K562 (cell line): ENCODE data around the gene METTL25B. TPM values are rescaled to one million over a fixed set of nuclear protein-coding genes. Genes with fewer than 3 reads are reported as not detected.
A peak's percentile ranks its signal among the peaks of the same experiment; 100 is the strongest.

ENCODE experiments used
- ATAC-seq: fragments of 200-7000 bp; cut with Tn5 transposase; 3 replicates; pipeline ENCODE4 v1.9.1; 2020; ENCODE audit warnings: moderate library complexity
- BruUV-seq: library from RNA; stranded (reverse); fragments of 400-500 nt; replicated peaks from 2 replicates; lab custom pipeline; 2021; lab: Mats Ljungman, UMichigan
- CTCF ChIA-PET: fragments of 300-600 bp; formaldehyde crosslinking; extraction: SDS; loops from one replicate; lab custom pipeline; 2021; ENCODE audit warnings: low intra/inter-chr PET ratio; lab: Yijun Ruan, JAX
- POLR2A ChIA-PET: fragments of 300-600, 350-650 bp; sonication (Branson Sonifier 250); formaldehyde crosslinking; extraction: SDS; loops from one replicate; lab custom pipeline; 2021; ENCODE audit warnings: antibody characterized with exemption, inconsistent platforms; lab: Yijun Ruan, JAX
- DNase-seq, 4 experiments: peaks; one replicate each; pipeline versions ENCODE4 v3.0.0 to v3.0.0-alpha.2; 2011 to 2018; ENCODE audit warnings: low spot score in 3 of 4, mixed read lengths in 3 of 4; ENCODE audit errors: extremely low read depth in 1 of 4
- FAIRE-seq: peaks from 2 replicates; lab custom pipeline; 2011; peaks lifted over from hg19 to GRCh38; lab: Jason Lieb, UNC
- H2AFZ ChIP-seq: 2 replicates; pipeline ENCODE4 v1.6.0; 2011; ENCODE audit warnings: low read depth, low read length, control low read depth, inconsistent platforms
- H3K27ac ChIP-seq: fragments of 200-600 bp; 3 replicates; pipeline ENCODE4 v1.8.0; 2011; ENCODE audit warnings: low read depth, mild to moderate bottlenecking, control low read depth, inconsistent platforms, low read length, moderate library complexity, mixed read lengths; ENCODE audit errors: extremely low read depth
- H3K27me3 ChIP-seq, 2 experiments: fragments of 300-600 bp in 1 of 2; 2 replicates in 1 of 2; 3 replicates in 1 of 2; pipeline versions ENCODE4 v1.6.0 to v1.8.0; 2011; ENCODE audit warnings: inconsistent platforms in 2 of 2, low read length in 2 of 2, mild to moderate bottlenecking in 1 of 2, mixed read lengths in 1 of 2, moderate library complexity in 1 of 2; ENCODE audit not compliant: control insufficient read depth in 2 of 2, insufficient read depth in 2 of 2
- H3K36me3 ChIP-seq: fragments of 300-600 bp; 3 replicates; pipeline ENCODE4 v1.8.0; 2011; ENCODE audit warnings: mild to moderate bottlenecking, low read length, inconsistent platforms; ENCODE audit not compliant: control insufficient read depth, insufficient read depth
- H3K4me1 ChIP-seq, 2 experiments: fragments of 200-600 bp in 1 of 2; replicated peaks in 1 of 2; 2 replicates in 1 of 2; 3 replicates in 1 of 2; pipeline versions ENCODE4 v1.5.1 to v1.8.0; 2011; ENCODE audit warnings: inconsistent platforms in 2 of 2, low read length in 2 of 2, mild to moderate bottlenecking in 1 of 2, mixed read lengths in 1 of 2, moderate library complexity in 1 of 2; ENCODE audit not compliant: control insufficient read depth in 2 of 2, insufficient read depth in 2 of 2
- H3K4me2 ChIP-seq: 2 replicates; pipeline ENCODE4 v1.6.1; 2011; ENCODE audit warnings: low read length, control low read depth, inconsistent platforms, mixed read lengths; ENCODE audit not compliant: insufficient read depth
- H3K4me3 ChIP-seq: fragments of 200-600 bp; sonication (generic), shearing (Covaris generic); 2 replicates; pipeline ENCODE4 v1.5.1; 2016; ENCODE audit warnings: control low read depth, inconsistent platforms
- H3K79me2 ChIP-seq: fragments of 200-600 bp; 3 replicates; pipeline ENCODE4 v1.8.0; 2011; ENCODE audit warnings: low read length, inconsistent platforms; ENCODE audit not compliant: control insufficient read depth, insufficient read depth
- H3K9ac ChIP-seq, 2 experiments: 2 replicates each; pipeline versions ENCODE4 v1.6.0 to v1.6.1; 2011; ENCODE audit warnings: low read depth in 2 of 2, low read length in 2 of 2, control low read depth in 1 of 2, inconsistent platforms in 1 of 2, mild to moderate bottlenecking in 1 of 2, mixed read lengths in 1 of 2; ENCODE audit not compliant: insufficient read depth in 1 of 2
- H3K9me1 ChIP-seq: one replicate; pipeline ENCODE4 v1.6.0; 2011; ENCODE audit warnings: inconsistent platforms, mild to moderate bottlenecking, low read length, moderate library complexity; ENCODE audit not compliant: control insufficient read depth, insufficient read depth
- H3K9me3 ChIP-seq: replicated peaks from 2 replicates; pipeline ENCODE4 v1.5.1; 2011; ENCODE audit warnings: low read depth, low read length, inconsistent platforms; ENCODE audit not compliant: control insufficient read depth, insufficient read depth
- H4K20me1 ChIP-seq: replicated peaks from 2 replicates; pipeline ENCODE4 v1.6.1; 2011; ENCODE audit warnings: low read length, inconsistent platforms, mixed read lengths; ENCODE audit not compliant: control insufficient read depth, insufficient read depth
- ARNT ChIP-seq, 2 experiments: fragments of 450-650 bp; IDR thresholded peaks; 2 replicates each; pipeline ENCODE4 v1.6.1; 2016; ENCODE audit warnings: mild to moderate bottlenecking in 1 of 2
- BRD4 ChIP-seq: fragments of 200-600 bp; sonication (generic); IDR thresholded peaks from 2 replicates; pipeline ENCODE4 v1.6.1; 2017; ENCODE audit warnings: inconsistent platforms
- CBFB ChIP-seq: sonication (generic); formaldehyde crosslinking; IDR thresholded peaks from 2 replicates; pipeline ENCODE4 v1.4.0; 2020; ENCODE audit warnings: mild to moderate bottlenecking, missing genetic modification reagents
- CBX5 ChIP-seq: IDR thresholded peaks from 2 replicates; pipeline ENCODE4 v1.6.1; 2014; ENCODE audit warnings: low read depth, borderline replicate concordance
- CREBBP ChIP-seq: IDR thresholded peaks from one replicate; pipeline ENCODE4 v1.6.1; 2012; ENCODE audit warnings: low read depth, mild to moderate bottlenecking, control low read depth, inconsistent platforms, low read length
- GATA2 ChIP-seq: sonication (generic); formaldehyde crosslinking; IDR thresholded peaks from 2 replicates; pipeline ENCODE4 v1.4.0; 2020; ENCODE audit warnings: mild to moderate bottlenecking, missing genetic modification reagents
- MXI1 ChIP-seq: IDR thresholded peaks from 2 replicates; pipeline ENCODE4 v1.6.1; 2011; ENCODE audit warnings: low read depth, mild to moderate bottlenecking, improper control_type of control experiment, low read length
- NFIX ChIP-seq: fragments of 250-450 bp; sonication (Bioruptor Pico); IDR thresholded peaks from 2 replicates; pipeline ENCODE4 v1.4.0; 2020; ENCODE audit warnings: low read depth, mild to moderate bottlenecking, moderate library complexity
- PML ChIP-seq: IDR thresholded peaks from 2 replicates; pipeline ENCODE4 v1.6.1; 2012; ENCODE audit warnings: low read length, inconsistent platforms
- POLR2AphosphoS5 ChIP-seq: IDR thresholded peaks from 2 replicates; pipeline ENCODE4 v1.6.1; 2011; ENCODE audit warnings: mild to moderate bottlenecking, low read depth, low read length, moderate library complexity; ENCODE audit not compliant: control insufficient read depth, insufficient read depth
- RB1 ChIP-seq: fragments of 450-650 bp; IDR thresholded peaks from 2 replicates; pipeline ENCODE4 v1.6.1; 2017; ENCODE audit warnings: low read depth, mild to moderate bottlenecking
- RBFOX2 ChIP-seq: fragments of 200-400 bp; formaldehyde crosslinking; IDR thresholded peaks from 2 replicates; pipeline ENCODE4 v1.6.1; 2017; ENCODE audit warnings: low read depth, mild to moderate bottlenecking, low read length, moderate library complexity
- SP1 ChIP-seq: sonication (generic); formaldehyde crosslinking; IDR thresholded peaks from 2 replicates; pipeline ENCODE4 v1.8.1; 2022; ENCODE audit warnings: mild to moderate bottlenecking, missing genetic modification reagents
- TCF7L2 ChIP-seq: fragments of 150-350 bp; IDR thresholded peaks from 2 replicates; pipeline ENCODE4 v1.6.1; 2016; ENCODE audit warnings: low read depth, mild to moderate bottlenecking, low read length, moderate library complexity
- WGBS: fragments of 100-300 bp; shearing (Covaris generic); methylation state at CpG from one replicate; pipeline ENCODE4 v1.1.6; 2016; ENCODE audit warnings: low coverage, mixed read lengths; ENCODE audit not compliant: insufficient coverage; ENCODE audit errors: missing lambda C conversion rate; 5-methylcytosine and 5-hydroxymethylcytosine counted together
- in situ Hi-C: fragments of 300-500 bp; cut with MboI; formaldehyde crosslinking; loops from 4 replicates; pipeline ENCODE4 v1.15.0; 2018; ENCODE audit warnings: inconsistent platforms, mixed read lengths
- intact Hi-C: fragments of 100-400 bp; cut with micrococcal nuclease; formaldehyde crosslinking; loops from 2 replicates; pipeline ENCODE4 v1.14.2; 2022
- polyA plus RNA-seq, 8 experiments: library from polyadenylated mRNA; depleted of rRNA in 4 of 8; stranded (reverse) in 5 of 8; unstranded in 3 of 8; fragments of >200 nt; fragmentation: Nextera tagmentation in 2 of 8; fragmentation: Illumina TruSeq in 1 of 8; extraction: Ambion mirVana in 2 of 8; extraction: Trizol in 1 of 8; gene quantifications; 2 replicates each; pipeline versions ENCODE4 v1.2.1 to v1.2.3, GENCODE V29; 2011 to 2014; ENCODE audit warnings: inconsistent platforms in 1 of 8, missing spikeins in 1 of 8
- total RNA-seq, 7 experiments: library from RNA; depleted of rRNA in 6 of 7; stranded (reverse); fragments of >200 nt in 6 of 7; fragmentation: Illumina TruSeq in 2 of 7; extraction: Trizol in 2 of 7; gene quantifications; 2 replicates each; pipeline versions ENCODE4 v1.2.1 to v1.2.3, GENCODE V29; 2011 to 2021; ENCODE audit warnings: low replicate concordance in 1 of 7
- TF ChIP-seq, protein P1 (sequence below): fragments of 450-650 bp; formaldehyde crosslinking; IDR thresholded peaks from 2 replicates; pipeline ENCODE4 v1.4.0; 2020; ENCODE audit warnings: mild to moderate bottlenecking, moderate library complexity
- TF ChIP-seq, protein P2 (sequence below): sonication (generic); formaldehyde crosslinking; IDR thresholded peaks from 2 replicates; pipeline ENCODE4 v1.8.1; 2023; ENCODE audit warnings: mild to moderate bottlenecking, missing genetic modification reagents
- TF ChIP-seq, protein P3 (sequence below): fragments of 450-650 bp; formaldehyde crosslinking; IDR thresholded peaks from 2 replicates; pipeline ENCODE4 v1.4.0; 2020; ENCODE audit warnings: mild to moderate bottlenecking, moderate library complexity

The METTL25B gene
- total and polyA plus RNA-seq, 9 of the 15 experiments (the other 6 are each of a cell fraction or from before 2014, with no cell fraction given), result 7.7 to 48.3 (median 33.1) TPM

DNA sequence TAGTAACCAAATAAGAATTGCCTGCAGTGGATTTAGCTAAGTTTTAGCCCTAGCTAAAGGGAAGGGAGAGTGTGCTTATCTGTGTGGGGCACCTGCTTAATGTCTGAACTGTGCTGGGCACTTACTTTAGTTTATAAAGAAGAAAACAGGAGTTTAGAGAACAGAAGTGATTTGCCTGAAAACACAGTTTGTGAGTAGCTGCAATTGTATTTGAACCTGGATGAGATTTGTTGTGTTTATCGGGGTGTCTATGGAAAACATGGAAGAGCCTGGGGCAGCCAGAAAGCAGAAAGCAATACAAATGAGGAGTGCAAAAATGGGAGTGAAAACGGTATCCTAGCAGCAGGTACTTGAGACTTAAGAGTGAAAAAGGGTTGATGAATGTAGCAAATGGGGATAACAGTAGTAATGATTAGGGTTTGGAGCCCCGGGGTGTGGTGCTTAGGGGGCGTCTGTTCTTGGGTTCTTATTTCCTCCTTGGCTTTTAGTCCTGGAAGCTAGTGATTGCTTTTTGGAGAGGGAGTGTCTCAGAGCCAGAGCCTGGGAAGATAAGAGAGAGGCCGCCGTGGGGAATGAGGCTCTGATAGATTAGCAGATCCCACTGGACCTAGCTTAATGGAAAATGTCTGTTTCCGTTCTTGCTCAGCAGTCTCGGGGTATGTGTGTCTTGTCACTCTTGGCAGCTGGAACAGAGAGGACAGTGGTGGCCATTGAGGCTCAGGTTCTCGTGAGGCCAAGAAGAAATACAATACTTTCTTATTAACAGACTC, 44.6 kb downstream of the METTL25B start:
- Histone ChIP-seq H3K79me2 (peaks cover 92% of the 10 kb centered on the region), H3K4me2 (peak overlapping the region; percentile 79), H3K4me3 (no peak overlapping the region), H3K9me1 (no peaks in the 10 kb centered on the region), H3K27ac (peak overlapping the region; percentile 58; the same call in 2 of the 3 replicates), H3K27me3 (no peaks in the 10 kb centered on the region), H3K4me1 (peaks cover 28 to 43% of the 10 kb centered on the region in 2 experiments), H3K9me3 (no peaks in the 10 kb centered on the region), H4K20me1 (peaks cover 13% of the 10 kb centered on the region; the same call in 1 of the 2 replicates), H3K36me3 (peaks cover 50% of the 10 kb centered on the region), H2AFZ (no peak overlapping the region), H3K9ac (peak overlapping the region; percentile 42 to 79; a peak in 2 of 4 replicates)
- in situ Hi-C loops (no loop called here), intact Hi-C loops (no loop called here)
- ChIA-PET POLR2A (interaction anchor here (0.7 to 4.9 kb wide), 14 partner anchors 8 to 131 kb away, joined by 3 to 22 read pairs (median 4); partner anchors contain the start of genes HDGF and MRPL24), CTCF (no interaction called here)
- FAIRE-seq, result peak; percentile 79
- ATAC-seq, result peak; percentile 52
- BruUV-seq, result no TSS peak
- 3% methylated on average over 9 of the region's 9 CpGs for WGBS
- peak in 1 of 4 experiments; percentile 78 for DNase-seq
- TF ChIP-seq GATA2 (CRISPR knock-in tag), result peak; percentile 20; the same call in 1 of the 2 replicates
- TF ChIP-seq, protein P1, sequence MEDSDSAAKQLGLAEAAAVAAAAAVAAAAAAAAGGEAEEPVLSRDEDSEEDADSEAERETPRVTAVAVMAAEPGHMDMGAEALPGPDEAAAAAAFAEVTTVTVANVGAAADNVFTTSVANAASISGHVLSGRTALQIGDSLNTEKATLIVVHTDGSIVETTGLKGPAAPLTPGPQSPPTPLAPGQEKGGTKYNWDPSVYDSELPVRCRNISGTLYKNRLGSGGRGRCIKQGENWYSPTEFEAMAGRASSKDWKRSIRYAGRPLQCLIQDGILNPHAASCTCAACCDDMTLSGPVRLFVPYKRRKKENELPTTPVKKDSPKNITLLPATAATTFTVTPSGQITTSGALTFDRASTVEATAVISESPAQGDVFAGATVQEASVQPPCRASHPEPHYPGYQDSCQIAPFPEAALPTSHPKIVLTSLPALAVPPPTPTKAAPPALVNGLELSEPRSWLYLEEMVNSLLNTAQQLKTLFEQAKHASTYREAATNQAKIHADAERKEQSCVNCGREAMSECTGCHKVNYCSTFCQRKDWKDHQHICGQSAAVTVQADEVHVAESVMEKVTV (CRISPR knock-in tag), result no peak
- peak; percentile 31; the same call in 1 of the 2 replicates for TF ChIP-seq POLR2AphosphoS5
- no peak for TF ChIP-seq CREBBP
- no peak for TF ChIP-seq TCF7L2
- TF ChIP-seq RBFOX2, result peak; percentile 27; the same call in 1 of the 2 replicates
- TF ChIP-seq CBX5, result no peak
- no peak for TF ChIP-seq CBFB
- TF ChIP-seq, protein P2, sequence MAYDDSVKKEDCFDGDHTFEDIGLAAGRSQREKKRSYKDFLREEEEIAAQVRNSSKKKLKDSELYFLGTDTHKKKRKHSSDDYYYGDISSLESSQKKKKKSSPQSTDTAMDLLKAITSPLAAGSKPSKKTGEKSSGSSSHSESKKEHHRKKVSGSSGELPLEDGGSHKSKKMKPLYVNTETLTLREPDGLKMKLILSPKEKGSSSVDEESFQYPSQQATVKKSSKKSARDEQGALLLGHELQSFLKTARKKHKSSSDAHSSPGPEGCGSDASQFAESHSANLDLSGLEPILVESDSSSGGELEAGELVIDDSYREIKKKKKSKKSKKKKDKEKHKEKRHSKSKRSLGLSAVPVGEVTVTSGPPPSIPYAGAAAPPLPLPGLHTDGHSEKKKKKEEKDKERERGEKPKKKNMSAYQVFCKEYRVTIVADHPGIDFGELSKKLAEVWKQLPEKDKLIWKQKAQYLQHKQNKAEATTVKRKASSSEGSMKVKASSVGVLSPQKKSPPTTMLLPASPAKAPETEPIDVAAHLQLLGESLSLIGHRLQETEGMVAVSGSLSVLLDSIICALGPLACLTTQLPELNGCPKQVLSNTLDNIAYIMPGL (CRISPR knock-in tag), result no peak
- TF ChIP-seq PML, result 0 out of 2 replicates have a peak, but pooled peaks have one; percentile 19
- TF ChIP-seq, protein P3, sequence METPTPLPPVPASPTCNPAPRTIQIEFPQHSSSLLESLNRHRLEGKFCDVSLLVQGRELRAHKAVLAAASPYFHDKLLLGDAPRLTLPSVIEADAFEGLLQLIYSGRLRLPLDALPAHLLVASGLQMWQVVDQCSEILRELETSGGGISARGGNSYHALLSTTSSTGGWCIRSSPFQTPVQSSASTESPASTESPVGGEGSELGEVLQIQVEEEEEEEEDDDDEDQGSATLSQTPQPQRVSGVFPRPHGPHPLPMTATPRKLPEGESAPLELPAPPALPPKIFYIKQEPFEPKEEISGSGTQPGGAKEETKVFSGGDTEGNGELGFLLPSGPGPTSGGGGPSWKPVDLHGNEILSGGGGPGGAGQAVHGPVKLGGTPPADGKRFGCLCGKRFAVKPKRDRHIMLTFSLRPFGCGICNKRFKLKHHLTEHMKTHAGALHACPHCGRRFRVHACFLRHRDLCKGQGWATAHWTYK (CRISPR knock-in tag), result no peak
- TF ChIP-seq MXI1, result no peak
- no peak for TF ChIP-seq ARNT (IDR thresholded peaks at IDR 0.05)
- no peak for TF ChIP-seq SP1 (CRISPR knock-in tag)
- no peak for TF ChIP-seq NFIX (CRISPR knock-in tag)
- no peak for TF ChIP-seq BRD4
- no peak for TF ChIP-seq RB1
